GM12865 (cell line): Measurements from ENCODE around the gene HAPSTR1.
"Not testable (repeated sequence)": the region's sequence is repeated elsewhere in the genome, so short reads cannot be mapped to it uniquely, and the experiment has no call there.

Source experiments
- DNase-seq: peaks from one replicate; pipeline ENCODE4 v3.0.0; 2010; ENCODE audit warnings: low read depth
- H3K4me3 ChIP-seq: 2 replicates; pipeline ENCODE4 v1.5.1; 2011; ENCODE audit warnings: mild to moderate bottlenecking, low read depth, low read length, control low read depth
- CTCF ChIP-seq: IDR thresholded peaks from 2 replicates; pipeline ENCODE4 v1.5.1; 2011; ENCODE audit warnings: low read length, control low read depth, low read depth, inconsistent platforms; ENCODE audit not compliant: insufficient read depth; ENCODE audit errors: missing control alignments

Gene HAPSTR1

GRCh38 chr16:9090960-9091866 is at the start of gene HAPSTR1:
Gene HAPSTR1 (plus strand): TSS chr16:9091644. CDS start chr16:9092045, 401 bp downstream.
- peak within 1 kb of the TSS; percentile 72 for H3K4me3 ChIP-seq
- no peak for TF ChIP-seq CTCF
- peak; percentile 100 for DNase-seq

DNA sequence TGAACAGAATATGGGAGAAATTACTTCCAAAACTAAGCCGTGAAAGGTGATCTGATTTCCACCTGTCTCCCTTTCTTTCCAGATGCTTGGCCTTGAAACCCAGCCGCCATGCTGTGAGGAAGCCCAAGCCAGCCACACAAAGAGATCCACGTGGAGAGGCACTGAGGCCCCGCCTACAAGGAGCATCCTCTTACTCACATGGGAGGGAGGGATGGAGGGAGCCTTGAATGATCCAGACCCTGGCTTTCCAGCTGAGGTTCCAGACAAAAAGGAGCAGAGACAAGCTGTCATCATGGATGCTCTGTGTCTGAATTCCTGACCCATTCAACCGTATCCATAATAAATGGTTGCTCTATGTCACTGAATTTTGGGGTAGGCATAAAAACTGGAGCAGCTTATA is 48.9 kb upstream of the HAPSTR1 start:
- DNase-seq: no peak
- no peak overlapping the region for H3K4me3 ChIP-seq
- no peak for TF ChIP-seq CTCF

GRCh38 chr16:9042964-9043680 is 48.3 kb upstream of the HAPSTR1 start:
- no peak overlapping the region for H3K4me3 ChIP-seq
- DNase-seq: no peak
- no peak for TF ChIP-seq CTCF

DNA sequence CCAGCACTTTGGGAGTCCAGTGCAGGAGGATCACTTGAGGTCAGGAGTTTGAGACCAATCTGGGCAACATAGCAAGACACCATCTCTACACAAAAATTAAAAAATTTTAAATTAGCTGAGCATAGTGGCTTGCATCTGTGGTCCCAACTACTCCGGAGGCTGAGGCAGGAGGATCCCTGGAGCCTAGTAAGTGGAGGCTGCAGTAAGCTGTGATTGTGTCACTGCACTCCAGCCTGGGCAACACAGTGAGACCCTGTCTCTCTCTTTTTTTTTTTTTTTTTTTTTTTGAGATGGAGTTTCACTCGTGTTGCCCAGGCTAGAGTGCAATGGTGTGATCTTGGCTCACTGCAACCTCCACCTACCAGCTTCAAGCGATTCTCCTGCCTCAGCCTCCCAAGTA is 45.9 kb upstream of the HAPSTR1 start:
- H3K4me3 ChIP-seq, DNase-seq: not testable (repeated sequence)

DNA sequence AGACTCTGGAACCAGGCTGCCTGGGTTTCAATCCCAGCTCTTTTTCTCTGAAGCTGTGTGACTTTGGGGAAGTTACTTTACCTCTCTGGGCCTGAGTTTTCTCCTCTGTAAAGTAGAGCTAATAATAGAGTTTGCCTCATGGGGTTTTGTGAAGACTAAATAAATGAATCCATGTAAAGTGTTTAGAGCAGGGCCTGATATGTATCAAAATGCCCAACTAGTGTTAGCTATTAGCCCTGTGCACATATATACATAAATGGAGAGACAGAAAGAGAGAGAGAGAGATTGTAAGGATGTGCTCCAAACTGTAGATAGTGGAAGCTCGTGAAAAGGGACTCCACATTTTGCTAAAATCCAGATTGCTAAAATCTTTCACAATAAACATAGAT is 44.8 kb upstream of the HAPSTR1 start:
- DNase-seq: no peak
- H3K4me3 ChIP-seq: no peak overlapping the region
- no peak for TF ChIP-seq CTCF

GRCh38 chr16:9047689-9048301 is 43.6 kb upstream of the HAPSTR1 start:
- peak; percentile 74 for DNase-seq
- TF ChIP-seq CTCF: no peak
- no peak overlapping the region for H3K4me3 ChIP-seq

- no peak for TF ChIP-seq CTCF
- H3K4me3 ChIP-seq: no peak overlapping the region
- no peak for DNase-seq
These were observed 43.1 kb upstream of the HAPSTR1 start for GRCh38 chr16:9048302-9048700.
